Testis (tissue), 3 donors: Measurements from ENCODE around the gene MTFP1. TPM values are rescaled to one million over a fixed set of nuclear protein-coding genes. Genes with fewer than 3 reads are reported as not detected.
"Not testable (repeated sequence)": the region's sequence is repeated elsewhere in the genome, so short reads cannot be mapped to it uniquely, and the experiment has no call there.

ENCODE experiments used
- DNase-seq: peaks from one replicate; pipeline ENCODE4 v3.0.0-alpha.2; 2019
- H3K27ac ChIP-seq, 2 donors: fragments of 200-600 bp; sonication (generic); one replicate each; pipeline ENCODE4 v1.5.1; 2019
- H3K27me3 ChIP-seq: fragments of 200-600 bp; sonication (generic); one replicate; pipeline ENCODE4 v1.5.1; 2019
- H3K36me3 ChIP-seq: fragments of 200-600 bp; sonication (generic); one replicate; pipeline ENCODE4 v1.5.1; 2017; ENCODE audit warnings: low read depth; ENCODE audit errors: missing control alignments
- H3K4me1 ChIP-seq: fragments of 200-600 bp; sonication (generic); one replicate; pipeline ENCODE4 v1.5.1; 2019
- H3K4me3 ChIP-seq, 2 donors: fragments of 200-600 bp; sonication (generic); one replicate each; pipeline ENCODE4 v1.5.1; 2017 to 2019
- H3K9me3 ChIP-seq: fragments of 200-600 bp; sonication (generic); one replicate; pipeline ENCODE4 v1.5.1; 2017
- POLR2A ChIP-seq: fragments of 450-650 bp; IDR thresholded peaks from one replicate; pipeline ENCODE4 v1.6.1; 2017; ENCODE audit warnings: antibody characterized with exemption, mild to moderate bottlenecking, moderate library complexity
- WGBS, 2 donors: methylation state at CpG; one replicate each; pipeline ENCODE4 v1.1.5; 2018; 5-methylcytosine and 5-hydroxymethylcytosine counted together
- intact Hi-C: fragments of 100-400 bp; cut with DNase I; formaldehyde crosslinking; loops from one replicate; pipeline ENCODE4 v1.15.1; 2023; ENCODE audit warnings: low total_unique reads
- polyA plus RNA-seq: library from polyadenylated mRNA; stranded (reverse); fragments of 350-450 nt; fragmentation: Illumina TruSeq; extraction: RNeasy Lipid Tissue Mini Kit (QIAGEN cat#74804); gene quantifications from one replicate; pipeline ENCODE4 v1.2.3, GENCODE V29; 2014; ENCODE audit warnings: low read depth, low replicate concordance; ENCODE audit not compliant: insufficient read depth
- total RNA-seq, 2 donors: library from RNA; depleted of rRNA; stranded (reverse); fragments of >200 nt; gene quantifications; one replicate each; pipeline ENCODE4 v1.2.3, GENCODE V29; 2016
- TF ChIP-seq, protein P1 (sequence below), 3 experiments: fragments of 450-650 bp in 2 of 3; fragments of 200-600 bp in 1 of 3; sonication (generic) in 1 of 3; IDR thresholded peaks; one replicate each; pipeline ENCODE4 v1.5.1; 2016 to 2019; ENCODE audit warnings: antibody characterized with exemption in 3 of 3, mild to moderate bottlenecking in 2 of 3, moderate library complexity in 1 of 3

Gene MTFP1
- total and polyA plus RNA-seq, 3 donors from 2014 or later = 5.7 to 13.2 (median 9.3) TPM

DNA sequence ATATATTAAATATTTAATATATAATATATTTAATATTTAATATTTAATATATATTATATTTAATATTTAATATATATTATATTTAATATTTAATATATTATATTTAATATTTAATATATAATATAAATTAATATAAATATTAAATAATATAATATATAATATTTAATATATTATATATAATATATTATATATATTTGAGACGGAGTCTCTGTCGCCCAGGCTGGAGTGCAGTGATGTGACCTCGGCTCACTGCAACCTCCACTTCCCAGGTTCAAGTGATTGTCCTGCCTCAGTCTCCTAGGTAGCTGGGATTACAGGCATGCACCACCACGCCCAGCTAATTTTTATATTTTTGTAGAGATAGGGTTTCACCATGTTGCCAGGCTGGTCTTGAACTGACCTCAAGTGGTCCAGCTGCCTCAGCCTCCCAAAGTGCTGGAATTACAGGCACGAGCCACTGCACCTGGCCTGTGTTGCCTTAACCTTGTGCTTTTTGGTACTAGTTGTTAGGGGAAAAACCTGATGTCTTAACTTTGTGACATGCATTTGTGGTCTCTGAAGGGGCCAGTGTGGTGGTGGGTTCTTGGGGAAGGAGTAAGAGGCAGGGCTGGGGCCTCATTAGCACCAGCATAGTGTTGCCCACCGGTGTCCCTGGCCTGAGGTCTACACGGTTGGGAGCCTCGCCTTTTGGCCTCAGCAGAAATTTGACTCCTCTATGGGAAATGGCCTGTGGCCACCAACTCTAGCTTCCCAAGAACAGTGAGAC is 29.7 kb downstream of the MTFP1 start:
- Histone ChIP-seq H3K27me3 (no peaks in the 10 kb centered on the region), H3K36me3 (no peaks in the 10 kb centered on the region), H3K27ac (no peak overlapping the region), H3K9me3 (no peaks in the 10 kb centered on the region), H3K4me3 (no peak overlapping the region), H3K4me1 (peaks cover 6% of the 10 kb centered on the region)
- WGBS, 2 donors = 86 to 90% methylated on average over 7 to 8 of the region's 8 CpGs
- intact Hi-C loops = no loop called here
- no peak for DNase-seq
- no peak for TF ChIP-seq POLR2A
- TF ChIP-seq, protein P1, sequence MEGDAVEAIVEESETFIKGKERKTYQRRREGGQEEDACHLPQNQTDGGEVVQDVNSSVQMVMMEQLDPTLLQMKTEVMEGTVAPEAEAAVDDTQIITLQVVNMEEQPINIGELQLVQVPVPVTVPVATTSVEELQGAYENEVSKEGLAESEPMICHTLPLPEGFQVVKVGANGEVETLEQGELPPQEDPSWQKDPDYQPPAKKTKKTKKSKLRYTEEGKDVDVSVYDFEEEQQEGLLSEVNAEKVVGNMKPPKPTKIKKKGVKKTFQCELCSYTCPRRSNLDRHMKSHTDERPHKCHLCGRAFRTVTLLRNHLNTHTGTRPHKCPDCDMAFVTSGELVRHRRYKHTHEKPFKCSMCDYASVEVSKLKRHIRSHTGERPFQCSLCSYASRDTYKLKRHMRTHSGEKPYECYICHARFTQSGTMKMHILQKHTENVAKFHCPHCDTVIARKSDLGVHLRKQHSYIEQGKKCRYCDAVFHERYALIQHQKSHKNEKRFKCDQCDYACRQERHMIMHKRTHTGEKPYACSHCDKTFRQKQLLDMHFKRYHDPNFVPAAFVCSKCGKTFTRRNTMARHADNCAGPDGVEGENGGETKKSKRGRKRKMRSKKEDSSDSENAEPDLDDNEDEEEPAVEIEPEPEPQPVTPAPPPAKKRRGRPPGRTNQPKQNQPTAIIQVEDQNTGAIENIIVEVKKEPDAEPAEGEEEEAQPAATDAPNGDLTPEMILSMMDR (IDR thresholded peaks at IDR 0.05) = no peak

DNA sequence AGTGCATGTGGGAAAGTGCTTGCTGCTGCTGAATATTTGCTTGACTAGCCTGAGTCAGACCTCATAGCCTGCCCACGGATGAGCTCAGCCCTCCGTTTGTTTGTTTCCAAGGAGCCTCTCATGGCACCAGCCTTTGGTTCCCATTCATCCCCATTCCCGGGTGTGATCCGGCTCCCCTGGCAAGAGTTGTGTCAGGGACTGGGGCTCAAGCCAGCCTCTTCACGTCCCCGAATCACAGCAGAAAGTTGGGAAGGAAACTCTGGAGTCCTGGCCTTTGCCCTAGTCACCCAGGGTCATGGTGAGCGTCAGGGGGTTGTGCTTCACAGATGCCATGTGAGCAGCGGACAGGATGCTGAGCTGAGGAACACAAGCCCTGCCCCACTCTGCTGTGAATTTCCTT is 32.4 kb downstream of the MTFP1 start:
- intact Hi-C loops = no loop called here
- WGBS, 2 donors = 76 to 80% methylated on average over 8 of the region's 8 CpGs

DNA sequence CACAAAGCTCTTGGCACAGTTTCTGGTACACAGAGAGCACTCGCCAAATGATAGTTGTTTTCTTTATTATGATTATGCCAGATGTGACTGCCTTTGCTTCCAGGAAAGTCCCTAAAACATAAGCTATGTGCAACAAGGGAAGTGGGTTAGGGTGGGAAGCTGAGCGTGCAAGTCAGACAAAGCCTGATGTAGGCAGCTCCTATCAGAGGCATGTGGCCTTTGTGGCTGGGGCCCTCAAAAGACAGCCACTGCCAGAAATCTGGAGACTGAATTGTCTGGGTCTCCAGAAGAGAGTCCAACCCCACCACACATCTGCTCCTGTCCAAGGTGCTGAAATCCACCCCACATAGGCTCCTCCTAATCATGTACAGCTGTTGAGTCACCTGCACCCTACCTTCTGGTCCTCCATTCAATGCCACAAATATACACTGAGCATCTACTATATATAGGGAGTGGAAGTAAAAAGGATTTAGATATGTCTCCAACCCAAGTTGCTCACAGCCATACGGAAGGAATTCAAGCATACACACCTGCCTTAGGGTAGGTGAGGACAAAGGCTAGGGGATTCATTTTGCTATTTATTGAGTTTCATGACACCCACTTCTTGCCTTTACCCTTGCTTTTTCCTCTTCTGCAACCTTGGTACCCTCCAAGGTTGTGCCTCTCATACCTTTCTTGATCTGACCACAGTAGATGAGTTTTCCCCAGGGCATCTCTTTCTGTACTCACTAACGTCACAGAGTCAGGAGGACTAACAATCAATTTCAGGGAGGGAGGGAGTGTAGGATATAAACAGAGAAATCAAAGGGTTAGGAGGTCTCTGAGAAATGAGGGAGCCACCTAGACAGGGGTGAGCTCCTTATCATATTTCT is 33.8 kb downstream of the MTFP1 start:
- intact Hi-C loops = no loop called here
- Histone ChIP-seq H3K27ac (no peak overlapping the region), H3K4me3 (no peak overlapping the region), H3K27me3 (no peaks in the 10 kb centered on the region), H3K9me3 (no peaks in the 10 kb centered on the region), H3K4me1 (no peaks in the 10 kb centered on the region), H3K36me3 (no peaks in the 10 kb centered on the region)
- TF ChIP-seq POLR2A = no peak
- TF ChIP-seq, protein P1 (IDR thresholded peaks at IDR 0.05) = no peak
- WGBS, 2 donors = 42 to 46% methylated on average over 4 of the region's 4 CpGs
- DNase-seq = no peak

More for the DNA sequence above, 32.4 kb downstream of the MTFP1 start:
- no peak for TF ChIP-seq POLR2A
- TF ChIP-seq, protein P1 (IDR thresholded peaks at IDR 0.05) = no peak
- no peak overlapping the region for H3K27ac ChIP-seq
- H3K4me3 ChIP-seq = no peak overlapping the region
- H3K4me1 ChIP-seq = no peaks in the 10 kb centered on the region
- no peaks in the 10 kb centered on the region for H3K36me3 ChIP-seq
- H3K27me3 ChIP-seq = no peaks in the 10 kb centered on the region
- DNase-seq = no peak
- H3K9me3 ChIP-seq = no peaks in the 10 kb centered on the region

DNA sequence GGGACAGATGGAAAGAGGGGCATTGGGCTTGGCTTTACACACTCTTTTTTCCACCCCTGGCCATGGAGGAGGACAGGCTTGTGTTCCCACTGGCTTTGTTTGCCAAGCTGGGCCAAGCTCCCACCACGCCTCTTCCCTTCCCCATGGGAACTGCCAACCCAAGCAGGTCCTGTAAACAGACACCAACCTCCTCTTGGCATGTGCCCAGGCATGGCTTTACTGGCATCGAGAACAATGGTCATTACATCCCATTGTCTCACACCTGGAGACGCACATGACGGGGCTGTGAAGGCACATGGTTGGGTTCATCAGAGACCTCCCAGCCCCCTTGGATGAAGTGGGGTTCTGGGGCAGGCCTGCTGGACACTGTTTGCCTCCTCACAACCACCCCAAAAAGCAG is 34.6 kb downstream of the MTFP1 start:
- Histone ChIP-seq H3K4me1 (no peaks in the 10 kb centered on the region), H3K36me3 (no peaks in the 10 kb centered on the region), H3K4me3 (no peak overlapping the region), H3K9me3 (no peaks in the 10 kb centered on the region), H3K27me3 (no peaks in the 10 kb centered on the region), H3K27ac (no peak overlapping the region)
- WGBS, 2 donors = 78 to 85% methylated on average over 4 of the region's 4 CpGs
- TF ChIP-seq POLR2A = no peak
- TF ChIP-seq, protein P1 (IDR thresholded peaks at IDR 0.05) = no peak
- DNase-seq = no peak
- intact Hi-C loops = no loop called here

DNA sequence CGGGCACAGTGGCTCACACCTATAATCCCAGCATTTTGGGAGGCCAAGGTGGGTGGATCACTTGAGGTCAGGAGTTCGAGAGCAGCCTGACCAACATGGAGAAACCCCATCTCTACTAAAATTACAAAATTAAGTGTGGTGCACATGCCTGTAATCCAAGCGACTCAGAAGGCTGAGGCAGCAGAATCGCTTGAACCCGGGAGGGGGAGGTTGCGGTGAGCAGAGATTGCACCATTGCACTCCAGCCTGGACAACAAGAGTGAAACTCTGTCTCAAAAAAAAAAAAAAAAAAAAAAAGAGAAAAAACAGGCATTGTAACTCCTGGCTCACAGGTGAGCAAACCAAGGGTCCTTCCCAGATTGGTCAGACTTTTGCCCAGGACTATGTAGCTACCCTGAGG is 35.0 kb downstream of the MTFP1 start:
- H3K27ac ChIP-seq, H3K4me3 ChIP-seq, DNase-seq, H3K36me3 ChIP-seq, H3K9me3 ChIP-seq, intact Hi-C loops, H3K27me3 ChIP-seq, H3K4me1 ChIP-seq: not testable (repeated sequence)
- WGBS, 2 donors = 91 to 94% methylated on average over 5 to 6 of the region's 6 CpGs
